AG20443 (cell line): ENCODE measurements around the gene NTF3.

Source experiments
- DNase-seq: peaks from one replicate; pipeline ENCODE4 v3.0.0; 2012; ENCODE audit warnings: low spot score, mixed read lengths

NTF3 gene

DNA sequence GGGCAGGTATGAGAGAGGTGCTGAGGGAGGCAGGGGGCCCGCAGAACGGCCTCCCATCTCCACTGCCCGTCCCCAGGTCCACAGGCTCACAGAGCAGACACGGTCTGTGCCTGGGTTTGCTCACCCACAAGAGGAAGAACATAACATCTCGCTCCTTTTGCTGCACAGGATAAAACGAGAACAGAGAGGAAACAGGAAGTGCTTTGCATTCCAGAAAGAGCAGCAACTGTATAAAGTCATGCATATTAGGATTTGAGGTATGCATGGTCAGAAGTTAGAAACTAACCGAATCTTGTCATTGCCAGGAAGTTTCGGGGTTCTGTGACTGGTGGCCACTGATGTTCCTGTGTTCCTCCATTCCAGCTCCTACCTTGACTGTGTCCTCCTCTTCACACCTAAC lies 25.0 kb downstream of the NTF3 start:
- peak; percentile 85 for DNase-seq

DNA sequence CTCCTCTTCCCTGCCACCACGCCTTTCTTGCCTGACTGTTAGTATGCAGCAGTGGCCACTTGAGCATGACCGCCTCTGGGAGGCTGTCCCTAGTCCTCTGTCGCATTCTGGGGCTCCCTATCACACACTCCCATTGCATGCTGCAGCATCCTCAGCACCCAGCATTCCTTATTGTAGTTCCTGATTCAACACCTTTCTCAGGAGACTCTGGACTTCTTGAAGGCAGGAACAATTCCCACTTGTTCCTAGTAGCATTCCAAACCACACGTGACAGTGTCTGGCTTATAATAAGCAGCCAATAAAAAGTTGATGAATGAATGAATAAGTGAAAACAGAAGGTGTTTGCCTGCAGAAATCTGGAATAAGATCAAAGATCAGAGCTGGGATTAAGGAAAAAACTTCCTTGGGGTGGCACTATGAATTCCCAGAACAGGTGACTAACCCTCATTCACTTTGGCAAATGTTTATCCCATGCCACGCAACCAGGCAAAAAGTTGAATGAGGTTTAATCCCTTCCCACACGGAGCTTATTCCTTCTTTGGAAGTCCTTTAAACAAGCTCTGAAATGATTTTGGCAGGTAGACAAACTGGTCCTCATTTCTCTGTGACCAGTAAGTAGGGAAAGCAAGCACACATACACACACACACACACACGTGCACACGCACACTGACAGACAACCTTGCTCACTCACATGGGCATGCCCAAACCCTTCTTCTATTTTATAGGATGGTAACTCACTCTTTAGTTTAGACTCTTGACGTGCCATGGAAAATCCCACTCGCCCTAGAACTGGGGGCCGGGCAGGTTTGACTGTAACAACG lies 26.5 kb downstream of the NTF3 start:
- DNase-seq, result no peak

DNA sequence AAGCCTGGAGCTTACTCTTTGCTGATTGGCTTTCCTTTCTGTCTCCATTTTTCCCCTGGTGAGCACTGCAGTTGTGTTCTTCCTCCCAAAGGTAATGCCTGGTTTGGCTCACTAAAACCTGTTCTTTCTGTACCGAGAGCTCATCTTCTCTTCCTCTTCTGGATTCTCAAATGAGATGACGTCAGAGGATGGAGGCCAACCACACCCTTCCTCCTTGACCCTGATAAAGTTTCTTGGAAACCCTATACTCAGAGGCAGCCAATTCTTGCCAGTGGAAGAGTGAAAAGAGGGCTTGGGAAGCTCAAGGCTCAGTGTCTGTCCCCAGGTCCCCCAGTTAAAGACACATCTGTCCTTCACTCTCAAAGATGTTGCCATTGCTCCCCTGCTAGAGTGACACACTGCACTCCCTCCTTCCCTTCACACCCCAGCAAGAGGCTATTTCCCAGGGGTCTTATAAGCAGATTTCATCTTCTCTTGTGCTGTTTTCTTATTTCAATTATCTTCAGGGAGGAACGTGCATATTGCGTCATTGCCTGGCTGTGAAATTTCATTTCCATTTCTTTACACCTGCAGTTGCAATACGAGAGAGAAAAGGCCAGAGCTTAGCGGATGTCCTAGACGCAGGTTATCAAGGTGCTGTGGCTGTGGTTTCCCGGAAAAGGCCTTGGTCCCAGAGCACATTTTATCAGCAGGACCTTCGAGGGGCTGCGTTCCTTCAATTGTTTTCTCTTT lies 27.3 kb downstream of the NTF3 start:
- no peak for DNase-seq

DNA sequence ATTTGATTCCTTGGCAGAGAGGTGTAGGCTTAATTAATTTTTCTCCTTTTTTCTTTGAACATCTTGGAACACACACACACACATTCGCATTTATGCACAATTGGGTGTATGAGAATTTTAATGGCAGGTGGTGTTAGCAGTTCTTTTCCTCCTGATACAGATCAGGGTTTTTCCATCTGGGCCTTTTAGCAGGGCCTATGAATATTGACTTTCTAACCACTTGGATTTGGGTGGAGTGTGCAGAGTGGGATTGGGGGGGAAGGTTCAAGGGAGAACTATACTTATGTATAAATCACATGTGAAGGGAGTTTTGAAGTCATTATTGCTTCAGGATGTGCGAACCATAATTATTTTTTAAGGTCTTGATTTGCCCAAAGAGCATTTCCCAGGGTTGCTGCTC lies 28.9 kb downstream of the NTF3 start:
- no peak for DNase-seq

DNA sequence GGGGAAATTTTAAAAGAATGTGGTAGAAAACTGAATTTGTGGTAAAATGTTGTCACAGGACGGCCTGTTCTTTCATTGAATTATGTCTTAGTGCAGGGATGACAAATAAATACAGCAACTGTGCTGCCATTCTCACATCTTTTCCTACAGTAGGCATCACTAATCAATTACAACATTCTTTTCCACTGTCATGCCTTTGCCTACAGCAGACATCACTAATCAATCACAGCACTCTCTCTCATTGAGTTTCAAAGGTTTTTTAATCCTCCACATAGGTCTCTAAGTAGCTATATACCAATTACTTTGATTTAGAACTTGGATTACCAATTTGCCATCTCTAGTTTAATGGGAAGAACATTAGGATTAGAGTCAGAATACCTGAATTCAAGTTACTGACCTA lies 30.1 kb downstream of the NTF3 start:
- DNase-seq, result no peak

DNA sequence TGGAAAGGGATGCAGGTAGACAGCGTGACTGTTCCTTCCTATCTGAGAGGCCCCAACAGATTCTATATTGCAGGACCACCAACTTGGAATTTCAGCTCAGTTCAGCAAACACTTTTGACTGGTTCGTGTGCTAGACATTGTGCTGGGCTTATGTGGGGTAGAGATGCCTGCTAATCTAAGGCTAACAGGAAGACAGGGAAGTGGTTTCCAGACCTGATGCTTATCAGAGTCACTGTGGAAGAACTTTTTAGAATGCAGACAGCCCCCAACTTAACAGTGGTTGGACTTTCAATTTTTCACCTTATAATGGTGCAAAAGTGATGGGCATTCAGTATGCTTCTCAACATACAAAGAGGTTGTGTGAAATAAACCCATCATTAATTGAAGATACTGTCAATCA lies 32.2 kb downstream of the NTF3 start:
- no peak for DNase-seq

DNA sequence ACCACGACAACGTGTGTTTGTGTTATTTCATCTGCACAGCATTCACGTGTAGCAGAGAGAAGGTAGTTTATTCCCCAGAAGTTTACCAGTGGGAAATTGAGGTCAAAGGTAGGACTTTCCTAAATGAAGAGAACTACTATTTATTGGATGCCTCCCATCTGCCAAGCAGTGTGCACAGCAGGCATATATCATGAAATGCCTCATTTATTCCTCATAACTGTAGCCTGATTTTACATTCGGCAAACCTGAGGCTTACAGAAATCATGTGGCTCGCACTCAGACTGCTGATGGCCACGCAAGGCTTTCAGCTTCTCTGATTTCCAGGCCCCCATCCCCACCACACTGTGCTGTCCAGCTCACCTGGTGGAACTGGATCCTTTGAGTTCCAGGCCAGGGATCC lies 33.5 kb downstream of the NTF3 start:
- DNase-seq, result no peak

DNA sequence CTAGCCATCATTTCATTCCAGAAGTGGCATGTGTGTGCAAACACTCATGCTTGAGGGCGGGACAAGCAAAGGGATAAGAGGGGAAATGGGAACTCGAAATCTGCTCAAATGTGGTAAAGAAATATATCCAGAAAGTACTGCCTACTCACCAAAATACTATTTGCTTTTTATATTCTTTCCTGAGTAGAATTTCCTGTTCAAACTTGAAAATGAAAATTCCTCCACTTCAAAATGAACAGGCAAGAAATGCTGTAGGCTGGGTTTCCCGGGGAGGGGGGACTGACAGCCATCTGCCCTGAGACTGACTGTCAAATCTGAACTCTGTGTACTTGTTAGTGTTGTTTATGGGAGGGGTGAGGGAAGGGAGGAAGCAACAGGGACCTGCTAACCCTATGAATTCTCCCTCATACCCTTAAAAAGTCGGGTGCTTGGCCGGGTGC lies 34.6 kb downstream of the NTF3 start:
- peak; percentile 48 for DNase-seq

DNA sequence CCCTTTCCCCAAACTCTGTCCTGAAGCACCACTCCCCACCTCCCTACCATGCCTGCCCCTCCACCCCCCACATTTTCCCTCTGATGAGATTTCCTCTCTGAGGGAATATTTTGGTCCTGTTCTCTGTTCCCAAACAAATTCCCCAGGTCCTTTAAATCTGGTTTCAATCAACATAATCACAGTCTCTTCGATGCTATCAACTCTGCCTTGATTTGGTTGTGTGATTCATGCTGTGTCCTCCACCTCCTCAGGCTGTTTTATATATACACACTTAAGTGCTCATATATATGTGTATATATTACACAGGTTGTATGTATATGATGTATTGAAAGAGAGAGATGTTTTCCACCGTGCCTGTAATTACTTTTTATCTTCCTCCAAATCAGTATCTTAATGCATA lies 36.0 kb downstream of the NTF3 start:
- no peak for DNase-seq

DNA sequence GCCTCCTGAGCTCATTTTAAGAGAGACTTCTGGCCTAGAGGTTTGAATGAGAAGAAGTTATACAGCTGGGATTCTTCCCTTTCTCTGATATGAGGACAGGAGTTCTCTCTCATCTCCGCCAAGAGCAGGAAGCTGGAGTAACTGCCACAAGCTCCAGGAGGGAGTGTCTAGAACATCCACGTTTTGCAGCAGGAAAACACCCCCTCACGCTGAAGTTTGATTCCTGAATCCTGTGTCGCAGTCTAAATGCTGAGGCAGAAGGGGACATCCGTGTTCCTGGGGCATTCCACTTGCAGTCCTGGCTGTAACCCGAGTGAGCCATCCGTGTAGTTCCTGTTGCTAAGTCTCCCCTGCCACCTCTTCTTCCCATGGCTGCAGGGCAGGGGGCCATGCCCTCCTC lies 38.3 kb downstream of the NTF3 start:
- DNase-seq, result no peak

DNA sequence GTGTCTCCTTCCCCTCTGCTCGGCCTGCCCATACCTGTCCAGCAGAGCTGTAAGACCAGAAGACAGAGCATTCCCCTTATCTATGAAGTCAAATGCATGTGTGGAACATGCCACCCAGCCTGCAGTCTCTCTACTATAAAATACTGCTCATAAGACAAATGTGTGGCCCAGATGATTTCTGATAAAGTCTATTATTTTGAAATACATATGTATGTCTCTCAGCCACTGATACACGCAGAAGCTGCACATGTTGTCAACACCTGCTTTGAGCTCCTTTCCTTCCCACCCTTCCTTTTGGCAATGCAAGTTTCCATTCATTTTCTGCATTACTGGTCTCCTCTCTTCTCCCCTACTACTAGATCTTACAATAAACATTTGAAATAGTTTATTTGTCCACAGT lies 38.8 kb downstream of the NTF3 start:
- DNase-seq, result no peak

DNA sequence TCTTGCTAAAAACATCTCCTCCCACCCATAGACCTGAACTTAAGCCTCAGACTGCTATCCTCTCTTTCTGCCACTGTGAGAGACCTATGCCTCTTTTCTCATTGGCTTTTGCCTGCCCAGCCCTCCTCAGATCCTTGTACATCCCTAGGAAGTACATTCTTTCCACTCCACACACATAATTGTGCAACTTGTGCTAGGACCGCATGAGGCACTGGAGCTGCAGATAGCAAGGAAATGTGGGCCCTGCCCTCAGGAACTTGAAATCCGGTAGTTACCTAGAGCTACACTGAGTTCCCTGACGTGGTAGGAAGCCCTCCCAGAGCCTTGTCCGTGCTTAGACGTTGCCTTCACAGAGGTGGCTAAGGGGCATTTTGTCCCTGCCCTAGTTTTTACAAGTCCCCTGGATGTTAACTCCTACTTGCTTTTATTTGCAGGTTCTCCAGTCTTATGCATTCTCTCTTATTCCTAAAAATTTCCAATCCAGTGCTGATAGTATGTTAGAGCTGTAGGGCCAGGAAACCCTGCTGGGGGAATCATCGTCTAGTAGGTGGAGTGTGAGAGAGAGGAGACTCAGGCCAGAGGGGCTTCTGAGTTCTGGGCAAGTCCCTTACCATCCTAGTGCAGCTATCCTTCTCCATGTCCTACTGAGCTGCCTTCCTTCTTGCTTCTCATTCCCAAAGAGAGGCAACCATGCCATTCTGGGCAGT lies 41.3 kb downstream of the NTF3 start:
- DNase-seq, result no peak

DNA sequence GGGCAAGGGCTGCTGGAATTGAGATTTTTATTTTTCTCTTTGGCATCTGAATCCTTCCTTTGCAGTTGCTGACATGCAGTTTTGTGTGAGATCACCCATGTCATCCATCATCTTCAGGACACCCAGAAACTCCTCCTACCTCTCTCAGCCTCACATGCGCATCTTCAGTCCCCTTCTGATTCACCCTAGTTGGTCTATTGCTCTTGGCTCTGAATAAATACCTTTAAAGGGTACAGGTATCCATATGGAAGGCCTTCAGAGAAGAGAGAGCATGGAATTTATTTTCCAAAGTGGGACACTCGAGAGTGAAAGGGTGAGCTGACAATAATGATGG lies 41.8 kb downstream of the NTF3 start:
- no peak for DNase-seq

DNA sequence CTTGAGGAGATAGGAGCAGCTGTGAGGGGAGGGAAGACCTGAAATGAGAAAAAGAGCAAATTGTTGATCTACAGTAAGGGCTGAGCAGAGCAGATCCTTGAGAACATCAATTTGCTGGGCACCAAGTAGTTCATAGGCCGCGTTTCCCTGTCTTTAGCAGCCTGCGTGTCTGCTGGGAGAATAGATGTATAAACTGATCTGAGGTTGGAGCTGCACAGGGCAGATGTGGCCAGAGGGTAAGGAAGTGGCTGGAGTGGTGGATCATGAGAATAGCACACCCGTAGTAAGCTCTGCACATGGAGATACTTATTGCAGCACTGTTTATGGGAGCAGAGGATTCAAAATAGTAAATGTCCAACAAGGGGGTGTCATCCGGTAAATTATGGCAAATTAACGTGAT lies 44.4 kb downstream of the NTF3 start:
- no peak for DNase-seq

DNA sequence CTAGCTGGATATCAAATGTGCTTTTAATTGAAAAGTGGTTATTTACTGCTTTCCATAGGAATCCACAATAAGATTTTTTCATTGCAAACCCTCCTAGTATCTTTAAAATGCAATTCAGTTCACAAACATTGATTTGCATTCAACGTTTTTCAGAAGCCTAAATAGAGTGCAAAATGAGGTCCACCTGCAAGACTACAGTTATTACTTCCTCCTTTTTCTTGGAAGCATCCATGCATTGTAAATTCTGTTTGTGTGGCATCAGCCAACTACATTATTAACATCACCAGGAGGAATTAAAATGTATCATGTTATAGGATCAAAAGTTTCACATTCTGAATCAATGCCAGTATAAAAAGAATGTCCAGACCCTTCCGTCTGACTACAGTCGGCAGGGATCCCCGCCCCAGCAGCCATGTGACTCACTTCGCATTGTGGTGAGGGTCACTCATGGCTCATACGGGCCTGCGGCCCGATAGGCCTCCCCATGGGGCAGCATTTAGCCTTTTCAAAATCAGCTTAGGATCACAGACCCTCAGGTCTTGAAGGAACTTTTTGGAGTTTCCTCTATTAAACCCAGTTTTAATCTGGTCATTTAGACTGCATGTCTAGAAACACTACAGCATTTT lies 46.3 kb downstream of the NTF3 start:
- no peak for DNase-seq

DNA sequence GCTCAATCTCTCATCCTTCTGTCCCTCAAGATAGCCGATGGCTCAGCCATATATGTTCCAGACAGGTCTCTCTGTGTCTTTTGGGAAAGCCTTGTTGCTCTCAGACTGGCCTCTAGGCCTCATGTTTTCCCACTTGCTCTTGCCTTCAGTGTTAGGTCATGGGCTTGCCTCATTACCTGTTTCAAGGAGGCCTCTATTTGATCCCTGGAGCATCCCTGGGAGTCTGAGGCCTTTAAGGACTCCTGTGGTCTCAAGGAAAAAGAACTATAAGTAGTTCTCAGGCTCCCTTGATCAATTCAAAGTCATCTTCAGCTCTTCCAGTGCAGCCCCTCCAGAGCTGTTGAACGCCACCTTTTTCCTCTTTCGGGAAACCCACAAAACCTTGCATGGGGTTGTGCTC lies 47.9 kb downstream of the NTF3 start:
- no peak for DNase-seq

DNA sequence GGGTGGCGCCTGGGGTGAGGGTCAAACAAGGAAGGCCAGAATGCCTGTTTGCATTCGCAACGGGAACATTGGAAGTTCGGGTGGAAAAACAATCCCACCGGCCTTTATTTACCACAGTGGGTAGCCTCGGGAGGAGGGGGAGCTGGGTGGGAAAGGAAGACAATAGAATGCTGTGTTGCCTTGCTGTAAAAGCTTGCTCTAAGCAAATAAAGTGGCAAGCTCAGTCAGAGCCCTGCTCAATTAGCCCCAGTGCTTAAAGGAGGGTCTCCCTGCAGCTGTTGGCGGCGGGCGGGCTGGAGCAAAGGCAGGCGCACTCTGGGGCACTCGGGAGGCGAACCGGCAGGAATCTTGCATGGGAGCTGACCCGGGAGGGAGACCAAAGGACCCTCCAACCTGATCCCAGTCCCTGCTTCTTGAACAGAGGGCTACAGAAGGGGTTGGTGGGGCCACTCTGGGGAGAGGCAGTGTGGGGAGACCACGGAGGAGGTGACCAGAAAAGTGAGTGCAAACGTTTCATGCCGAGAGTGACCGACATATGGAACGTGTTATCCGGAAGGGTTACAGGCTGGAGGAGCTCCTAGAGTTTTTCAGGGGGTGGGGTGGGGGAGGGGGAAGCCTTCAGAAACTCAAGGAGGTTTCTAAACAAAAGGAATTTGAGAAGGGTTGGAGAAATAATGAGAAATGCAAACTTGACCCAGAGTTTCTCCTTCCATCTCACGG lies 48.5 kb downstream of the NTF3 start:
- DNase-seq, result peak; percentile 49

DNA sequence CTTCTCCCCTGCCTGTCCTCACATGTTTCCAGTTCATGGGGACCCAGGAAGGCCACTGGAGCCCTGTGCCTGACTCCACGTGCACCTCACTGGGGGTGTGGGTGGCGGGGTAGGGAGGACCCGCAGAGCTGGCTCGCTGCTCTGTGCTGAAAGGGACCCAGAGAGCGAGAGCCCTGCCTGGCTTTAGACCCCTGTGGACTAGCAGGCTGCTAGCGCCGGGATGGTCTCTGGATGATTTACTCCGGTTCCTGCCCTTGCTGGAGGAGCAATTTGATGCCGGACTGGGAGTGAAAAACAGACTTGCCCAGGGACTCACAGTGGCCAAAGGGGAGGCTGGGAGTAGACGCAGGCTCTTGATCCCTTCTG lies 49.0 kb downstream of the NTF3 start:
- no peak for DNase-seq

DNA sequence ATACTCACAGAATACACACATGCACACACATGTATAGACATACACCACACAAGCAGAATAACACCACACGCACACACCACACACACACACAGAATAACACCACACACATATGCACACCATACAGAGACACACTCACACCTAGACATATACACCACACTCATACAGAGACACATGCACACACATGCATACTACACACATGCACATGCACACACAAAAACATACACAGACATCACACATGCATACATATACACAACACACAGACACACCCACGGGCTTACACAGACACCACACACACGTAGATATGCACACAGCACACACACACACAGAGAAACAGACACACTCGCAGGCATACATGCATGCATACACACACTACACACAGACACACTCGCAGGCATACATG lies 49.7 kb downstream of the NTF3 start:
- DNase-seq, result no peak

DNA sequence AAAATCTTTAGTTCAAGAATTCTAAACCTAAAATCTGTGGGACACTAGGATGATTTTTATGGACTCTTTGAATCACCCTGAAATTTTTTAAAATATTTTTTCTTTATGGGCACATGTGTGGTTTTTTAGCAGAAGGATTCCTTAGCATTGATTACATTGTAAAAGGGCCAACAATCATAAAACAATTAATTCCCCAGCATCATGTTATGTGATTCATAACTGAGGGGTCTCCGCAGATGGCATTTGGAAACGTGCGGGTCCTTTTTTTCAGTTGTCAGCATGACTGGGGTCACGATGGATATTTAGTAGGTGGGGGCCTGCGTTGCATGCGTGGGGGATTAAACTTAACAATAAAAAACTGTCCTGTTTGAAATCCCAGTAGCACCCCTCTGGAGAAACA lies 52.5 kb downstream of the NTF3 start:
- DNase-seq, result no peak

DNA sequence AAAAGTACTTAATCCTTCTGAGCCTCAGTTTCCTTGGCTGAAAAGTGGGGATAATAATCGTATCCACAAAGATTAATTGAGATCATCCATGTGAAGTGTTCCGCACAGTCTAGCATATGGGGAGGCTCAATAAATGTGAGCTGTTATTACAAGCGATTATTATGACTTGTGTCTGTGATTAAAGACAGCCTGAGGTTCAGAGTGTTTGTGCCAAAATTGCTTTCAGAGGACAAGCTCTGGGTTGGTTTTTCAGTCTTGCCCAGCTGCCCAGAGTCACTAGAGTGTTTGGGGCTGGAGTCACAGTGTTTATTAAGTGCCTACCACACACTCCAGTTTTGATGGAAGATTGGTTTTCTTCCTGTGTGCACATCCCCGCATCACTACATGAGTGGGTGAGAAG lies 53.5 kb downstream of the NTF3 start:
- no peak for DNase-seq

DNA sequence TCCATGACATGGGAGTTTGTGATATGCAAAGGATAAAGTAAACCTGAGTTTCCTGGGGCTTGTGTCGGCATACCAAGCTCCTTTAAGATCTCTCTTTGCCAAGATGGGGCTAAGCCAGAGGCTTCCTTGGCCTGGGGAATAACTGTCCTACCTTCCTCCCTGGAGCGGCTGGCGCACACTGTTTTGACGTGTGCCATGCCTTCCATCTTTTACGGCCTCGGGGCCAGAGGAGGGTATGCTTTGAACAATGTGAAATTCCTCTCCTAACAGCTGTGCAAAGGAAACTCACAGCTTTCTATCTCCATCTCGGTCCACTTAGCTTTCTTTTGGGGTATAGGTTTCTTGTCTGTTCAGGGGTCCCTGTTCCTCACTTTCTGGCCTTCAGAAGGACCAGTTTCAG lies 55.2 kb downstream of the NTF3 start:
- DNase-seq, result no peak
